Measurements from ENCODE around the gene GNAS-AS1. TPM values are rescaled to one million over a fixed set of nuclear protein-coding genes. Genes with fewer than 3 reads are reported as not detected.

Gene GNAS-AS1
- total RNA-seq, 6 donors from 2014 or later = 0.30 to 2.1 (median 0.54) TPM; not detected in 1

DNA sequence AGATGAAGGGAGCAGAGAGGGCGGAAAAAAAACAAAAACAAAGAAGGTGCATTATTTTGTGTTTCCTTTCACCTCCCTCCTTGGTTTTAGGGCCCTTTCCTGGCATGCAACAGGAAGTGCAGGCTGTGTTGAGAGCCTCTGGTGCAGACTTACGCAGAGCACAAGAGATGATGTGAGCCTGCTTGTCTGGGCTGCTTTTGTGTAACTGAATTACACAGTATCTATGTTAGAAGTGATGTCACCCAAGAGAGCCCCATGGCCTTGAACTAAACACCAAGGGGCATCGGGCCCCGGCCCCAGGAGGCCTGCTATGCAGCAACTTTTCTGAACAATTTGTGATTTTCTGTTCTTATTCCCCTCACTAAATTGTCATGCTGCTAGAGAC lies 27.3 kb upstream of the GNAS-AS1 start:
- Histone ChIP-seq H3K4me3 (no peak overlapping the region), H3K27ac (no peak overlapping the region), H3K9me3 (no peaks in the 10 kb centered on the region), H3K27me3 (no peaks in the 10 kb centered on the region), H3K36me3 (no peaks in the 10 kb centered on the region), H3K4me1 (no peaks in the 10 kb centered on the region)
- TF ChIP-seq POLR2AphosphoS5 (IDR thresholded peaks at IDR 0.05) (no peak), EP300 (IDR thresholded peaks at IDR 0.05) (no peak), POLR2A (IDR thresholded peaks at IDR 0.05) (no peak)
- TF ChIP-seq, protein P1, sequence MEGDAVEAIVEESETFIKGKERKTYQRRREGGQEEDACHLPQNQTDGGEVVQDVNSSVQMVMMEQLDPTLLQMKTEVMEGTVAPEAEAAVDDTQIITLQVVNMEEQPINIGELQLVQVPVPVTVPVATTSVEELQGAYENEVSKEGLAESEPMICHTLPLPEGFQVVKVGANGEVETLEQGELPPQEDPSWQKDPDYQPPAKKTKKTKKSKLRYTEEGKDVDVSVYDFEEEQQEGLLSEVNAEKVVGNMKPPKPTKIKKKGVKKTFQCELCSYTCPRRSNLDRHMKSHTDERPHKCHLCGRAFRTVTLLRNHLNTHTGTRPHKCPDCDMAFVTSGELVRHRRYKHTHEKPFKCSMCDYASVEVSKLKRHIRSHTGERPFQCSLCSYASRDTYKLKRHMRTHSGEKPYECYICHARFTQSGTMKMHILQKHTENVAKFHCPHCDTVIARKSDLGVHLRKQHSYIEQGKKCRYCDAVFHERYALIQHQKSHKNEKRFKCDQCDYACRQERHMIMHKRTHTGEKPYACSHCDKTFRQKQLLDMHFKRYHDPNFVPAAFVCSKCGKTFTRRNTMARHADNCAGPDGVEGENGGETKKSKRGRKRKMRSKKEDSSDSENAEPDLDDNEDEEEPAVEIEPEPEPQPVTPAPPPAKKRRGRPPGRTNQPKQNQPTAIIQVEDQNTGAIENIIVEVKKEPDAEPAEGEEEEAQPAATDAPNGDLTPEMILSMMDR (IDR thresholded peaks at IDR 0.05) = no peak
- peak in 1 of 2 donors; percentile 14 for DNase-seq
- no peak for ATAC-seq (ENCODE audit: low FRiP score in 2 of 2)
- 80 to 87% methylated on average over 4 of the region's 4 CpGs for WGBS, 2 donors

DNA sequence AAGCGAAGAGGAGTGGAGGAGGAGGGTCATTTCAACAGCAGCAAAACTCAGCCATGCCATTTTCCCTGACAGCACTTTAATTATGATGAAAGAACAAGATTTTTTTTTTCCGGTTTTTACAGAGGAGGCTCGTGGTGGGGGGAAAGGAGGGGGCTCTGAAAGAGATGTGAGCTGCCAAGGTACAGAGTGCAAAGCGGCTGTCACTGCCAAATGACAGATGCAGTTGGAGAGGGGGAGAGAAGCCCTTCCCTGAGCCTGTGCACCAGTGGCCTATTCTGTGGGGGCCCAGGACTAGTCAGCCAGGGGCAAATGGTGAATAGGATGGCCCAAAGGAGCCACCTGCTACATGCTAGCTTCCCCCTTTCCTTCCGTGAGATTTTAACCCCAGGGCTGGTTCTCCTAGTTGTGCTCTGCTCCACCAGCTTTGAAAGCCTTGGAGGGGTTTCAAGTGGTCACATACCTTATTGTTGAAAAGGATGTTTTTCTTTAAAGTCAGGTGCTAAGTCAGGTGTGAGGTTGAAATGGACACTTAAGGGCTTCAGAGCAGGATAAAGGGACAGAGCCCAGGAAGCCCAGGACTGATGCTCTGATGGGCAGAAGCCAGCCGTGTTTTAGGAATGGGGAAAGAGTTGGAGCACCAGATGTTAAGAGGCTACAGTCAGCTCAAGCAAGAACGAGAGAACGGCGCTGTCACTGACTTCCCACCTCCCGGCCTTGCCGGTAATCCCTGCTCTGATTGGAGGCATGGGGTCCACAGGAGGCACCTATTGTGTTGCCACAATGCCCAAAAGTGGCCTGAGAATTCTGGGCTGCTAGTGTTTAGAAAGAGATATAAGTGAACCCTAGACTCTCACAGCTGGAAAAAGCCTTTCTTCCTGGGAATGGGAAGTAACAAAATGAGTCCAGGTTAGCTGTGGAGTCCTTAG lies 26.6 kb upstream of the GNAS-AS1 start:
- H3K9me3 ChIP-seq = no peaks in the 10 kb centered on the region
- 76 to 83% methylated on average over 11 of the region's 11 CpGs for WGBS, 2 donors
- H3K27me3 ChIP-seq = no peaks in the 10 kb centered on the region
- no peaks in the 10 kb centered on the region for H3K36me3 ChIP-seq
- DNase-seq (no peak), ATAC-seq (ENCODE audit: low FRiP score in 2 of 2) (no peak)
- no peaks in the 10 kb centered on the region for H3K4me1 ChIP-seq
- H3K27ac ChIP-seq = no peak overlapping the region
- H3K4me3 ChIP-seq = no peak overlapping the region
- TF ChIP-seq EP300 (IDR thresholded peaks at IDR 0.05) = no peak
- TF ChIP-seq POLR2AphosphoS5 (IDR thresholded peaks at IDR 0.05) = no peak
- TF ChIP-seq POLR2A (IDR thresholded peaks at IDR 0.05) = no peak
- TF ChIP-seq, protein P1 (IDR thresholded peaks at IDR 0.05) = no peak

DNA sequence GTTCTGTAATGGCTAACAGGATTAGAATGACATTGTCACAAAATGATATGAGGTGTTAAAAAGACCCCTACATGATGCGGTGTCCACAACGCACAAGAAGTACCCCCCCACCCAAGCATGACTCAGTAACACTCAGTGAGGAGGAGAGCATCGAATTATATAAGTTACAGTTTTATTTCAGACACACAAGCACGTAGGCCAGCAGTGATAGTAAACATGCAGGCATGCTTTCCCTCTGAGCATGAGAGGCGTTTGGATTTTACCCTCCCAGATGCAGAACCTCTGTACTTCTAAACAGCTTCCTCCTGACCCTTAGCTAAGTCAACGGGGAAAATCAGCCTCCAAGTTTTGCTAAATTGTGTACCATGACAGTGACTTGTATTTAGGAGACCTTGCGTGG lies 25.7 kb upstream of the GNAS-AS1 start:
- WGBS, 2 donors = 65 to 85% methylated on average over 7 of the region's 7 CpGs
- Histone ChIP-seq H3K36me3 (no peaks in the 10 kb centered on the region), H3K4me1 (no peaks in the 10 kb centered on the region), H3K9me3 (no peaks in the 10 kb centered on the region), H3K27me3 (no peaks in the 10 kb centered on the region), H3K4me3 (no peak overlapping the region), H3K27ac (no peak overlapping the region)
- TF ChIP-seq, protein P1 (IDR thresholded peaks at IDR 0.05) = no peak
- TF ChIP-seq POLR2AphosphoS5 (IDR thresholded peaks at IDR 0.05) = no peak
- no peak for TF ChIP-seq POLR2A (IDR thresholded peaks at IDR 0.05)
- TF ChIP-seq EP300 (IDR thresholded peaks at IDR 0.05) = no peak
- ATAC-seq (ENCODE audit: low FRiP score in 2 of 2) (no peak), DNase-seq (no peak)

DNA sequence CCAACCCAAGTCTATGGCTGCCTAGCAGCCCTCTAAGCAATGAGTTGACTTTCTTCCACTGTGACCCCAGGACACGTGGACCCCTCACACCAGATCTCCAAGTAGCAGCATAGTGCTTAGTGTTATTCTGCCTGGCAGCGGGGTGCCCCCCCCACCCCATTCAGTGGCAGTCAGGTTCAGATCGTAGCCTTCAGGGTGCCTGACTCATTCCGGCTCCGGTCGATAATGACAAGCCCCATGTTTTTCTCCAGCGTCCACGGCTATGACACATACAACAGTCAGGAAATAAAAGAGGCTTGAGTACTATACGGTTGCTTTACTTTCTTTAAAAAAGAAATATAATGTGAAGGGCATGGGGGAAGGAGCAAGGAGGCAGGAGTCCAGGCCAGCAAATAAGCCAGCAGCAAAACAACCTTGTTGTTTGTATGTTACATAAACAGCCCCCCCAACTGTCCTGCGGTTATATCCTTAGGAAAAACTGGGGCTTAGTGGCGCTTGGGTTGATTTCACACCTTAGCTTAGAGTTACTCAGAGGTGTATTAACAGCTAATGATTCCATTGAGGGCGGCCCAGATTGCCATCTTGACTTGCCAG lies 24.9 kb upstream of the GNAS-AS1 start:
- Histone ChIP-seq H3K27me3 (no peaks in the 10 kb centered on the region), H3K27ac (no peak overlapping the region), H3K9me3 (no peaks in the 10 kb centered on the region), H3K36me3 (no peaks in the 10 kb centered on the region), H3K4me1 (no peaks in the 10 kb centered on the region), H3K4me3 (no peak overlapping the region)
- no peak for TF ChIP-seq POLR2AphosphoS5 (IDR thresholded peaks at IDR 0.05)
- no peak for TF ChIP-seq EP300 (IDR thresholded peaks at IDR 0.05)
- no peak for TF ChIP-seq POLR2A (IDR thresholded peaks at IDR 0.05)
- TF ChIP-seq, protein P1 (IDR thresholded peaks at IDR 0.05) = no peak
- ATAC-seq (ENCODE audit: low FRiP score in 2 of 2) (no peak), DNase-seq (no peak)
- WGBS, 2 donors = 88 to 92% methylated on average over 12 of the region's 12 CpGs
